Activated gamma-delta T cell (primary cell): ENCODE data around the gene CRHR1.
"Not testable (repeated sequence)": the region's sequence is repeated elsewhere in the genome, so short reads cannot be mapped to it uniquely, and the experiment has no call there.

ENCODE experiments used
- DNase-seq: peaks from one replicate; lab custom pipeline; 2025; lab: John Stamatoyannopoulos, UW

CRHR1 gene

GRCh38 chr17:45845376-45846185 lies 61.5 kb downstream of the CRHR1 start:
- DNase-seq: no peak

- no peak for DNase-seq
These were observed 62.1 kb downstream of the CRHR1 start for GRCh38 chr17:45846223-45846622.

GRCh38 chr17:45846646-45847045 lies 62.5 kb downstream of the CRHR1 start:
- DNase-seq: no peak

- DNase-seq: no peak
These were observed 63.0 kb downstream of the CRHR1 start for GRCh38 chr17:45847101-45847500.

GRCh38 chr17:45847747-45848146 lies 63.6 kb downstream of the CRHR1 start:
- DNase-seq: no peak

- DNase-seq: no peak
These were observed 64.3 kb downstream of the CRHR1 start for GRCh38 chr17:45848405-45848804.

GRCh38 chr17:45848868-45849535 lies 64.9 kb downstream of the CRHR1 start:
- DNase-seq: no peak

GRCh38 chr17:45849536-45849990 lies 65.4 kb downstream of the CRHR1 start:
- no peak for DNase-seq

GRCh38 chr17:45850011-45850410 lies 65.9 kb downstream of the CRHR1 start:
- no peak for DNase-seq

- DNase-seq: no peak
These were observed 66.3 kb downstream of the CRHR1 start for GRCh38 chr17:45850468-45850867.

- DNase-seq: no peak
These were observed 66.9 kb downstream of the CRHR1 start for GRCh38 chr17:45851022-45851421.

- no peak for DNase-seq
These were observed 67.3 kb downstream of the CRHR1 start for GRCh38 chr17:45851464-45851863.

GRCh38 chr17:45851873-45852272 lies 67.8 kb downstream of the CRHR1 start:
- no peak for DNase-seq

GRCh38 chr17:45852535-45853297 lies 68.6 kb downstream of the CRHR1 start:
- no peak for DNase-seq

GRCh38 chr17:45854209-45854608 lies 70.1 kb downstream of the CRHR1 start:
- no peak for DNase-seq

- no peak for DNase-seq
These were observed 71.7 kb downstream of the CRHR1 start for GRCh38 chr17:45855691-45856336.

GRCh38 chr17:45857977-45858708 lies 74.0 kb downstream of the CRHR1 start:
- DNase-seq: no peak

GRCh38 chr17:45861165-45861564 lies 77.0 kb downstream of the CRHR1 start:
- no peak for DNase-seq

- DNase-seq: not testable (repeated sequence)
These were observed 78.0 kb downstream of the CRHR1 start for GRCh38 chr17:45862127-45862526.

- no peak for DNase-seq
These were observed 79.9 kb downstream of the CRHR1 start for GRCh38 chr17:45863857-45864654.

GRCh38 chr17:45867171-45867570 lies 83.1 kb downstream of the CRHR1 start:
- no peak for DNase-seq
